Subcutaneous adipose tissue (tissue), 4 donors: ENCODE measurements around the gene SYT6. TPM values are rescaled to one million over a fixed set of nuclear protein-coding genes. Genes with fewer than 3 reads are reported as not detected.

Experiments used
- total RNA-seq, 4 donors: library from RNA; depleted of rRNA; stranded (reverse); fragments of >200 nt; gene quantifications; one replicate each; pipeline ENCODE4 v1.1.0, GENCODE V29; 2016
- TF ChIP-seq, protein P1 (sequence below): fragments of 450-650 bp; IDR thresholded peaks from one replicate; pipeline ENCODE4 v1.5.1; 2016; ENCODE audit warnings: low read depth, mild to moderate bottlenecking, control low read depth, antibody characterized with exemption, moderate library complexity

The SYT6 gene
- total RNA-seq, 4 donors from 2014 or later: 0.19 TPM; not detected in 3

DNA sequence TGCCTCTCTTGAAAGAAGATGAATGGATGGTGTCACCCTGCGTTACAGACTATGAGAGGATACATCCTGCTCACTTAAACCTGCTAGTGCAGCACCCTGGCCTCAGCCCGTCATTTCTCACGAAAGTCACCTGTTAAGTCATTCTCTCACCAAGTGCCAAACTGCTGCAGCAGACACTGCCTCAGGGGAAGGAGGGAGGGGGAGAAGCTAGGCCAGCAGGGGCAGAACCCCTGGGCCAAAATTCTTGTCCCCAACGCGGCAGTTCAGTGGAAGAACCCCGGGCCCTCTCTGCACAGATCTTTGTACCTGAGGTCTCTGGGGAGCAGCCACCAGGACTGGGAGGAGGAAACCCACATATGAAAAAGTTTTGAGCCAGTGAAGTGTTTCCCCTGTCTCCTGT, 37.6 kb downstream of the SYT6 start:
- TF ChIP-seq, protein P1, sequence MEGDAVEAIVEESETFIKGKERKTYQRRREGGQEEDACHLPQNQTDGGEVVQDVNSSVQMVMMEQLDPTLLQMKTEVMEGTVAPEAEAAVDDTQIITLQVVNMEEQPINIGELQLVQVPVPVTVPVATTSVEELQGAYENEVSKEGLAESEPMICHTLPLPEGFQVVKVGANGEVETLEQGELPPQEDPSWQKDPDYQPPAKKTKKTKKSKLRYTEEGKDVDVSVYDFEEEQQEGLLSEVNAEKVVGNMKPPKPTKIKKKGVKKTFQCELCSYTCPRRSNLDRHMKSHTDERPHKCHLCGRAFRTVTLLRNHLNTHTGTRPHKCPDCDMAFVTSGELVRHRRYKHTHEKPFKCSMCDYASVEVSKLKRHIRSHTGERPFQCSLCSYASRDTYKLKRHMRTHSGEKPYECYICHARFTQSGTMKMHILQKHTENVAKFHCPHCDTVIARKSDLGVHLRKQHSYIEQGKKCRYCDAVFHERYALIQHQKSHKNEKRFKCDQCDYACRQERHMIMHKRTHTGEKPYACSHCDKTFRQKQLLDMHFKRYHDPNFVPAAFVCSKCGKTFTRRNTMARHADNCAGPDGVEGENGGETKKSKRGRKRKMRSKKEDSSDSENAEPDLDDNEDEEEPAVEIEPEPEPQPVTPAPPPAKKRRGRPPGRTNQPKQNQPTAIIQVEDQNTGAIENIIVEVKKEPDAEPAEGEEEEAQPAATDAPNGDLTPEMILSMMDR: no peak

DNA sequence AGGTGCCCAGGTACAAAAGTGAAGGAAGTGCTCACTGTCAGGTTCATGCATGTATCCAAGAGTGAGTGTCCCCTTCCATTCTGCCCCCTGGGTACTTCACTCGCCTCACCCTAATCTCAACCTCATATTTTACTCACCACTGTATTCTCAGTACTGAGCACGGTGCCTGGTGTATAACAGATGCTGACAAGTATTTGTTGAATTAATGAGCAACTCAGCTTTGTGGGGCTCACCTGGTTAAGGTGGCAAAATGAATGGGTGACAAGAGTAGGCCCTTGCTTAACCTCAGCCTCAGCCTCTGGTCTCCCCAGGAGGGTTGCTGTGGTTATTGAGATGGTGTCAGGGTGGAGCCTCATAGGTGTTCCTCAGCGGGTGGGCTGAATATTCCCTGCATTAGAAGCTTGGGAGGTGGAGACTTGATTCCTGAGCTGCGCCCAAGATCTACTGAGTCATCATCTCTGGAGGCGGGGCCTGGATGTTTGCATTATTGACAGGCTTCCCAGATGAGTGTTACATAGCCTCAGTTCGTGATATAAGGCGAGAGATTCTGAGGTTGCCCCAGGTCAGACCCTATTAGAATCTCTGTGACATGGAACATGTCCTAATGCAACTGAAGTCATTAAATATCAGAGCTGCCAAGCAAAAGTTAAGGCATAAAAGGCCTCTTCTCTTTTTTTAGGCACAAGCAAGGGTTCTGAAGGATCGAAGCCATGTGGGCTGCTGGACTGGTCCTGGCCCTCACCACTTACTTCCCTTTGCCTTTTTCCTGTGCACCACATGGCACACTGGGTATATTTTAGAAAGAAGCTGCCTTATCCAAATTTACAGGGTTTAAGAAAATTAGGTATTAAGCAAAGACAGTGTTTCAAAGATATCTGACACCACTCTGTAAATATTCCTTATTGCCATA, 39.2 kb downstream of the SYT6 start:
- TF ChIP-seq, protein P1: no peak

DNA sequence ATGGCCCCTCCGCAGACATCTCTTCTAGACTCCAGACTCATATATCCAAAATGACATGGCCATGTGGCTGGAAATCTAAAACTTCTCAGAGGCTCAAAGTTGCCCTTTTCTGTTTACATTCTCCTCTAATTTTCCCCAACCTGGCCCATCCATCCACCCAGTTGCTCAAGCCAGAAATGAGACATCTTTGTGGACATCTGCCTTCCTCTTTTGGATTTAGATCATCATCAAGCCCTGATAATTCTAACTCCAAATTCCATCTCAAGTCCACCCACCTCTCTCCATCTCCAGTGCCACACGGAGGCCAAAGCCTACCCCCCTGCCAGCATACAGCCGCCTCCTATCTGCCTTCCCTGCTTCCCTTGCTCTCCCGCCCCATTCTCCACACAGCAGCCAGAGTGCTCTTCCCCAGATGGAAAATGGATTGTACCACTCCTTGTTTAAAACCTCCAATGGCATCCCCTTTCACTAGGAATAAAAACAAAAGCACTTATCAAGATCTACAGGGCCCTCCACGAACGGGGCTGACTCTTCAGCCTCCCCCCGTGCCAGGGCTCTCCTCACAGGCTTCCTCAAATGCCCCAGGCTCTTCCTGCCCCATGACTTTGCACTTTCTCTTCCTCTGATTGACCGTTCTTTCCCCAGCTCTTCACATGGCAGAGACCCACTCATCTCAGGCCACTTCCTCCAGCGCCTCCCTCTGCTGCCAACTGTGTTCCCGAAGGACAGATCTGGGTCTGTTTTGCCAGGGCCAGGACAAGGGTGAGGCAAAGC, 40.1 kb downstream of the SYT6 start:
- TF ChIP-seq, protein P1: no peak

DNA sequence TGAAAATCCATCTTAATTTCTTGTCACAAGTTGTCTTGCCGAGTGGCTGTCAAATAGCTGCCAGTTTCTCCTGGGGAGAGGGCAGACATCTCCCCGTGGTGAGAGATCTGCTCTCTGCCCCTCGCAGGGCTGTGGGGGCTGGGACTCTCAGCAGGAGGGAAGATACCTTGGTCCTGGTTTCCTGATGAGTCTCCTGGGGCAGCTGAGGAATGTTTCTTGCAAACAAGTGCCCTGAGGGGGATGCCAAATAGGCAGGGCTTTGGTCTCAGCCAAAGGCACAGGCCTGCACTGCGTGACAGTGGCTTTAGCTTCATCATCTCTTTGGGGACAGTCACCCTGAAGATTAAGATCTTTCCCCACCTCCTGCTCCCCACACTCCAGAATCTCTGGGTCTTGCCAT, 40.9 kb downstream of the SYT6 start:
- TF ChIP-seq, protein P1: no peak

DNA sequence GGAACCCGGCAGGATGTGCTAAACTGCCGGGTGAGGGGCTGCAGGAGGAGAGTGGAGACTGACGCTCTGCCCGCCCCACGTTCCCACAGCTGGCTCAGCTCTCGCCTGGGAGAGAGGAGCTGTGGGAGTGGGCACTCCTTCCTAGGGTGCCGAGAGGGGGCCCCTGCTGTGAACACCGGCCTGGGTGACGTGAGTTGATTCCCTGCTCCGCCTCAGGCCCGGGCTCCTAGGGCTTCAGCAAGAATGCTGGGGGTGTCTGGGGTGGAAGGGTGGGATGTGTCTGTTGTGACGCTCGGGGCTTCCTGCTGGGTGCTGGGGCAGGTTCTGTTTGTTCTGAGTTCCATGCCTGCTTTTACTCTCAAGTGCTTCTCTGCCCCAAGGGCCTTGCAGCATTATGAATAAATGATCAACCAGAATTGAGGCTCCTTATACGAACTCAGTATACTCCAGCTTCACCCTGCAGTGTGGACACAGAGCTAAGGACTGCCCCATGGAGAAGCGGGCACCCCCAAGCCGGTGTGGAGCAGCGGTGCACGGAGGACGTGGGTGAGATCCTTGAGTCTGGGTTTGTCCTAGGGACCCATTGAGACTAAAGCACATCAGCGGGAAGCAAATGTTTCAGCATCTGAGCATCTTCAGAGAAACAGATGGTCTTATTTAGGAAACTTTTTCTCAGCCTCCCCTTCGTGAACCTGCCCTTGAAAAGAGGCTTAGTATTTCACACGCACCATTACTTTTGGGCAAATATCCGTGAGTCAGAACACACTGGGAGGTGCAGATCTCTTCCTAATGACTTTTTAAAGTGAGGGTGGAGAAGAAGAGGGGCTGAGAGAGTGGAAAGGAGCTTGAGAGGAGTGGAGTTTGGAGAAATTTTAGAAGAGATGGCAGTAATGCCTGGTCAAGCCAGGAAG, 41.7 kb downstream of the SYT6 start:
- TF ChIP-seq, protein P1: no peak

DNA sequence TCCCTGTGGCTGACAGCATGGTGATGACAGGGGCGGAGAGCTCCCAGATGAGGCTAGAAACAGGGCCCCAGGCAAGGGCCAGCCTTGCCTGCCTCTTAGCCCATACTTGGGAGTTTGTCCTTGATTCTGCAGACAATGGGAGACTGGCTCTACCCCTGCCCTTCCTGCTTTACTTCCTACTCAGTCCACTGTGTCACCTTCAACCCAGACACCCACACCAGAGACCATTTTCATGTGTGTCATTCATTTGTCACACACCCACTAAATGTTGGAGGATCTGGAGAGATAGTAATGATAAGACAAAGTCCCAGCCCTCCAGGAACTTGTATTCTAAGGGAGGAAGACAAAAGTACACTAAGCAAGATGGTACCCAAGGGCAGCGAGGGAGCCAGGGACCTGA, 43.7 kb downstream of the SYT6 start:
- TF ChIP-seq, protein P1: no peak
